Mammary epithelial cell (primary cell): ENCODE results near the gene DUSP23.

Source experiments
- EZH2 ChIP-seq: IDR thresholded peaks from 2 replicates; pipeline ENCODE4 v1.6.1; 2012; ENCODE audit warnings: low read length, inconsistent platforms, borderline replicate concordance
- TF ChIP-seq, protein P1 (sequence below), 2 donors: IDR thresholded peaks in 1 of 2; conservative IDR thresholded peaks in 1 of 2; 2 replicates each; pipeline ENCODE4 v1.5.1; 2011 to 2012; ENCODE audit warnings: inconsistent platforms in 2 of 2, low read length in 2 of 2, mild to moderate bottlenecking in 2 of 2, control low read depth in 1 of 2, low read depth in 1 of 2; ENCODE audit not compliant: insufficient read depth in 1 of 2; ENCODE audit errors: extremely low read depth in 1 of 2

- TF ChIP-seq, protein P1, sequence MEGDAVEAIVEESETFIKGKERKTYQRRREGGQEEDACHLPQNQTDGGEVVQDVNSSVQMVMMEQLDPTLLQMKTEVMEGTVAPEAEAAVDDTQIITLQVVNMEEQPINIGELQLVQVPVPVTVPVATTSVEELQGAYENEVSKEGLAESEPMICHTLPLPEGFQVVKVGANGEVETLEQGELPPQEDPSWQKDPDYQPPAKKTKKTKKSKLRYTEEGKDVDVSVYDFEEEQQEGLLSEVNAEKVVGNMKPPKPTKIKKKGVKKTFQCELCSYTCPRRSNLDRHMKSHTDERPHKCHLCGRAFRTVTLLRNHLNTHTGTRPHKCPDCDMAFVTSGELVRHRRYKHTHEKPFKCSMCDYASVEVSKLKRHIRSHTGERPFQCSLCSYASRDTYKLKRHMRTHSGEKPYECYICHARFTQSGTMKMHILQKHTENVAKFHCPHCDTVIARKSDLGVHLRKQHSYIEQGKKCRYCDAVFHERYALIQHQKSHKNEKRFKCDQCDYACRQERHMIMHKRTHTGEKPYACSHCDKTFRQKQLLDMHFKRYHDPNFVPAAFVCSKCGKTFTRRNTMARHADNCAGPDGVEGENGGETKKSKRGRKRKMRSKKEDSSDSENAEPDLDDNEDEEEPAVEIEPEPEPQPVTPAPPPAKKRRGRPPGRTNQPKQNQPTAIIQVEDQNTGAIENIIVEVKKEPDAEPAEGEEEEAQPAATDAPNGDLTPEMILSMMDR (conservative IDR thresholded peaks at IDR 0.05 in 1 of 2, IDR thresholded peaks at IDR 0.05 in 1 of 2; ENCODE audit: extremely low read depth in 1 of 2, insufficient read depth in 1 of 2, low read depth in 1 of 2, low read length in 2 of 2): no peak
- no peak for TF ChIP-seq EZH2
These were observed 14.8 kb downstream of the DUSP23 start for GRCh38 chr1:159795534-159795933.
